GM21786 (cell line): ENCODE results near the gene NLGN2.
"Not testable (repeated sequence)": the region's sequence is repeated elsewhere in the genome, so short reads cannot be mapped to it uniquely, and the experiment has no call there.

Experiments
- ATAC-seq: cut with Tn5 transposase; IDR thresholded peaks from one replicate; pipeline ENCODE4 v1.9.1; 2021; ENCODE audit not compliant: unreplicated experiment

The NLGN2 gene

GRCh38 chr17:7407485-7408251 lies at the start of gene NLGN2:
Gene NLGN2, plus strand, starts transcription at chr17:7407845. Its CDS starts 411 bp downstream, at chr17:7408256.
- no peak for ATAC-seq

GRCh38 chr17:7361906-7362305 lies 45.7 kb upstream of the NLGN2 start:
- ATAC-seq = no peak

GRCh38 chr17:7363311-7363710 lies 44.3 kb upstream of the NLGN2 start:
- ATAC-seq = no peak

- ATAC-seq = not testable (repeated sequence)
Observed at GRCh38 chr17:7365963-7366362, 41.7 kb upstream of the NLGN2 start.

- ATAC-seq = no peak
Observed at GRCh38 chr17:7367083-7367482, 40.6 kb upstream of the NLGN2 start.

GRCh38 chr17:7367918-7368598 lies 39.6 kb upstream of the NLGN2 start:
- no peak for ATAC-seq

- ATAC-seq = not testable (repeated sequence)
Observed at GRCh38 chr17:7368599-7368994, 39.0 kb upstream of the NLGN2 start.

- ATAC-seq = no peak
Observed at GRCh38 chr17:7369825-7370224, 37.8 kb upstream of the NLGN2 start.

- ATAC-seq = no peak
Observed at GRCh38 chr17:7370853-7371252, 36.8 kb upstream of the NLGN2 start.

- no peak for ATAC-seq
Observed at GRCh38 chr17:7374353-7374752, 33.3 kb upstream of the NLGN2 start.

- no peak for ATAC-seq
Observed at GRCh38 chr17:7379134-7379533, 28.5 kb upstream of the NLGN2 start.

GRCh38 chr17:7380321-7380720 lies 27.3 kb upstream of the NLGN2 start:
- ATAC-seq = no peak

- ATAC-seq = no peak
Observed at GRCh38 chr17:7380855-7381683, 26.6 kb upstream of the NLGN2 start, which contains the start of gene TNK1. Gene TNK1, plus strand, starts transcription at chr17:7381089. Its CDS starts 1,838 bp downstream, at chr17:7382927.

- no peak for ATAC-seq
Observed at GRCh38 chr17:7382901-7383300, 24.7 kb upstream of the NLGN2 start.

- ATAC-seq = no peak
Observed at GRCh38 chr17:7383371-7383741, 24.3 kb upstream of the NLGN2 start.

- no peak for ATAC-seq
Observed at GRCh38 chr17:7383742-7384488, 23.7 kb upstream of the NLGN2 start.

- ATAC-seq = no peak
Observed at GRCh38 chr17:7384489-7385081, 23.1 kb upstream of the NLGN2 start.

- ATAC-seq = no peak
Observed at GRCh38 chr17:7388856-7389255, 18.8 kb upstream of the NLGN2 start.

GRCh38 chr17:7389924-7390910 lies 17.4 kb upstream of the NLGN2 start:
- ATAC-seq = no peak
